Measurements from ENCODE around the gene FAM43B.

FAM43B gene

GRCh38 chr1:20574686-20575540 is 22.5 kb downstream of the FAM43B start:
- Histone ChIP-seq H3K36me3 (ENCODE audit: control insufficient read depth, insufficient read depth, low read length) (no peaks in the 10 kb centered on the region), H3K9me3 (ENCODE audit: control insufficient read depth, low read length) (no peaks in the 10 kb centered on the region), H3K4me1 (ENCODE audit: control insufficient read depth, insufficient read depth, low read length) (no peaks in the 10 kb centered on the region), H3K27me3 (ENCODE audit: control insufficient read depth, insufficient read depth, low read length, poor library complexity, severe bottlenecking) (peaks cover 17% of the 10 kb centered on the region), H3K27ac (ENCODE audit: insufficient read depth, low read depth, low read length, poor library complexity, severe bottlenecking) (no peak overlapping the region), H3K4me3 (ENCODE audit: insufficient read depth, low read depth, low read length) (no peak overlapping the region)
- 36% methylated on average over 18 of the region's 18 CpGs for WGBS, 2 experiments

GRCh38 chr1:20575541-20576336 is 23.4 kb downstream of the FAM43B start:
- Histone ChIP-seq H3K4me1 (ENCODE audit: control insufficient read depth, insufficient read depth, low read length) (no peaks in the 10 kb centered on the region), H3K27ac (ENCODE audit: insufficient read depth, low read depth, low read length, poor library complexity, severe bottlenecking) (no peak overlapping the region), H3K9me3 (ENCODE audit: control insufficient read depth, low read length) (no peaks in the 10 kb centered on the region), H3K27me3 (ENCODE audit: control insufficient read depth, insufficient read depth, low read length, poor library complexity, severe bottlenecking) (peaks cover 17% of the 10 kb centered on the region), H3K36me3 (ENCODE audit: control insufficient read depth, insufficient read depth, low read length) (no peaks in the 10 kb centered on the region), H3K4me3 (ENCODE audit: insufficient read depth, low read depth, low read length) (no peak overlapping the region)
- 84 to 88% methylated on average over 10 of the region's 10 CpGs for WGBS, 2 experiments

GRCh38 chr1:20578062-20578461 is 25.7 kb downstream of the FAM43B start:
- Histone ChIP-seq H3K9me3 (ENCODE audit: control insufficient read depth, low read length) (no peaks in the 10 kb centered on the region), H3K27me3 (ENCODE audit: control insufficient read depth, insufficient read depth, low read length, poor library complexity, severe bottlenecking) (peaks cover 17% of the 10 kb centered on the region), H3K36me3 (ENCODE audit: control insufficient read depth, insufficient read depth, low read length) (no peaks in the 10 kb centered on the region), H3K4me3 (ENCODE audit: insufficient read depth, low read depth, low read length) (no peak overlapping the region), H3K27ac (ENCODE audit: insufficient read depth, low read depth, low read length, poor library complexity, severe bottlenecking) (no peak overlapping the region), H3K4me1 (ENCODE audit: control insufficient read depth, insufficient read depth, low read length) (no peaks in the 10 kb centered on the region)
- 86 to 88% methylated on average over 1 to 2 of the region's 3 CpGs for WGBS, 2 experiments

GRCh38 chr1:20578721-20579395 is 26.5 kb downstream of the FAM43B start:
- no peak overlapping the region for H3K4me3 ChIP-seq (ENCODE audit: insufficient read depth, low read depth, low read length)

GRCh38 chr1:20584890-20585289 is 32.5 kb downstream of the FAM43B start:
- Histone ChIP-seq H3K27ac (ENCODE audit: insufficient read depth, low read depth, low read length, poor library complexity, severe bottlenecking) (no peak overlapping the region), H3K4me1 (ENCODE audit: control insufficient read depth, insufficient read depth, low read length) (peaks cover 11% of the 10 kb centered on the region), H3K27me3 (ENCODE audit: control insufficient read depth, insufficient read depth, low read length, poor library complexity, severe bottlenecking) (no peaks in the 10 kb centered on the region), H3K4me3 (ENCODE audit: insufficient read depth, low read depth, low read length) (no peak overlapping the region), H3K9me3 (ENCODE audit: control insufficient read depth, low read length) (no peaks in the 10 kb centered on the region), H3K36me3 (ENCODE audit: control insufficient read depth, insufficient read depth, low read length) (no peaks in the 10 kb centered on the region)
- WGBS, 2 experiments: 45 to 61% methylated on average over 2 of the region's 2 CpGs

More at GRCh38 chr1:20578721-20579395, 26.5 kb downstream of the FAM43B start:
- Histone ChIP-seq H3K27me3 (ENCODE audit: control insufficient read depth, insufficient read depth, low read length, poor library complexity, severe bottlenecking) (peaks cover 12% of the 10 kb centered on the region), H3K36me3 (ENCODE audit: control insufficient read depth, insufficient read depth, low read length) (no peaks in the 10 kb centered on the region), H3K9me3 (ENCODE audit: control insufficient read depth, low read length) (no peaks in the 10 kb centered on the region), H3K27ac (ENCODE audit: insufficient read depth, low read depth, low read length, poor library complexity, severe bottlenecking) (no peak overlapping the region), H3K4me1 (ENCODE audit: control insufficient read depth, insufficient read depth, low read length) (no peaks in the 10 kb centered on the region)
- 80 to 82% methylated on average over 13 of the region's 13 CpGs for WGBS, 2 experiments

- no peak overlapping the region for H3K4me3 ChIP-seq (ENCODE audit: insufficient read depth, low read depth, low read length)
- no peaks in the 10 kb centered on the region for H3K27me3 ChIP-seq (ENCODE audit: control insufficient read depth, insufficient read depth, low read length, poor library complexity, severe bottlenecking)
- H3K27ac ChIP-seq (ENCODE audit: insufficient read depth, low read depth, low read length, poor library complexity, severe bottlenecking): no peak overlapping the region
- no peaks in the 10 kb centered on the region for H3K36me3 ChIP-seq (ENCODE audit: control insufficient read depth, insufficient read depth, low read length)
- peaks cover 18% of the 10 kb centered on the region for H3K4me1 ChIP-seq (ENCODE audit: control insufficient read depth, insufficient read depth, low read length)
- no peaks in the 10 kb centered on the region for H3K9me3 ChIP-seq (ENCODE audit: control insufficient read depth, low read length)
- WGBS, 2 experiments: 74 to 79% methylated on average over 10 of the region's 10 CpGs
These were observed 34.7 kb downstream of the FAM43B start for GRCh38 chr1:20586953-20587660.

GRCh38 chr1:20587661-20588053 is 35.3 kb downstream of the FAM43B start:
- 84 to 88% methylated on average over 2 of the region's 2 CpGs for WGBS, 2 experiments
- Histone ChIP-seq H3K9me3 (ENCODE audit: control insufficient read depth, low read length) (no peaks in the 10 kb centered on the region), H3K4me1 (ENCODE audit: control insufficient read depth, insufficient read depth, low read length) (peaks cover 18% of the 10 kb centered on the region), H3K36me3 (ENCODE audit: control insufficient read depth, insufficient read depth, low read length) (no peaks in the 10 kb centered on the region), H3K4me3 (ENCODE audit: insufficient read depth, low read depth, low read length) (no peak overlapping the region), H3K27me3 (ENCODE audit: control insufficient read depth, insufficient read depth, low read length, poor library complexity, severe bottlenecking) (no peaks in the 10 kb centered on the region), H3K27ac (ENCODE audit: insufficient read depth, low read depth, low read length, poor library complexity, severe bottlenecking) (no peak overlapping the region)

GRCh38 chr1:20588634-20589225 is 36.4 kb downstream of the FAM43B start, which contains the start of gene CDA:
Gene CDA, plus strand, starts transcription at chr1:20589097. Its CDS starts 33 bp downstream, at chr1:20589130.
- 42 to 48% methylated on average over 11 of the region's 11 CpGs for WGBS, 2 experiments
- Histone ChIP-seq H3K4me3 (ENCODE audit: insufficient read depth, low read depth, low read length) (no peak within 1 kb of the TSS), H3K4me1 (ENCODE audit: control insufficient read depth, insufficient read depth, low read length) (peaks cover 18% of the 10 kb centered on the region), H3K9me3 (ENCODE audit: control insufficient read depth, low read length) (no peaks in the 10 kb centered on the region), H3K27ac (ENCODE audit: insufficient read depth, low read depth, low read length, poor library complexity, severe bottlenecking) (no peak within 1 kb of the TSS), H3K27me3 (ENCODE audit: control insufficient read depth, insufficient read depth, low read length, poor library complexity, severe bottlenecking) (no peaks in the 10 kb centered on the region), H3K36me3 (ENCODE audit: control insufficient read depth, insufficient read depth, low read length) (no peaks in the 10 kb centered on the region)

Measured in ectodermal cell (in vitro differentiated cells).